GM12878 (cell line): ENCODE data around the gene PRKAA1. TPM values are rescaled to one million over a fixed set of nuclear protein-coding genes. Genes with fewer than 3 reads are reported as not detected.

Experiments
- ATAC-seq: fragments of 200-7000 bp; cut with Tn5 transposase; 3 replicates; pipeline ENCODE4 v1.9.1; 2020; ENCODE audit warnings: mild to moderate bottlenecking, moderate library complexity
- BruUV-seq: library from RNA; stranded (reverse); fragments of 400-500 nt; replicated peaks from 2 replicates; lab custom pipeline; 2021; lab: Mats Ljungman, UMichigan
- CTCF ChIA-PET: fragments of 300-600 bp; sonication (Branson Sonifier 250); formaldehyde crosslinking; extraction: SDS; loops from one replicate; lab custom pipeline; 2021; ENCODE audit warnings: inconsistent platforms; lab: Yijun Ruan, JAX
- POLR2A ChIA-PET: fragments of 350-600 bp; formaldehyde crosslinking; extraction: SDS; loops from one replicate; lab custom pipeline; 2021; ENCODE audit warnings: inconsistent platforms; lab: Charles Lee
- RAD21 ChIA-PET: fragments of 300-600 bp; sonication (Branson Sonifier 250); formaldehyde crosslinking; loops from one replicate; lab custom pipeline; 2023; ENCODE audit warnings: antibody characterized with exemption; ENCODE audit not compliant: unreplicated experiment; lab: Charles Lee
- SMC1A ChIA-PET: fragments of 300-600 bp; sonication (Branson Sonifier 250); formaldehyde crosslinking; loops from one replicate; lab custom pipeline; 2023; ENCODE audit not compliant: unreplicated experiment, uncharacterized antibody; lab: Charles Lee
- DNase-seq: peaks from one replicate; pipeline ENCODE4 v3.0.0-alpha.2; 2011; ENCODE audit warnings: low read depth, low spot score
- FAIRE-seq: peaks from 3 replicates; lab custom pipeline; 2011; peaks lifted over from hg19 to GRCh38; lab: Jason Lieb, UNC
- H2AFZ ChIP-seq: 2 replicates; pipeline ENCODE4 v1.6.0; 2011; ENCODE audit warnings: low read depth, low read length, control low read depth; ENCODE audit not compliant: control insufficient read depth
- H3K27ac ChIP-seq: 2 replicates; pipeline ENCODE4 v1.5.1; 2011; ENCODE audit warnings: control low read depth; ENCODE audit not compliant: control insufficient read depth, insufficient read depth
- H3K27me3 ChIP-seq, 2 experiments: replicated peaks in 1 of 2; 2 replicates each; pipeline versions ENCODE4 v1.6.0 to v1.6.1; 2011; ENCODE audit warnings: low read length in 1 of 2; ENCODE audit not compliant: control insufficient read depth in 2 of 2, insufficient read depth in 2 of 2
- H3K36me3 ChIP-seq, 2 experiments: 2 replicates each; pipeline ENCODE4 v1.5.1; 2011; ENCODE audit warnings: low read length in 1 of 2; ENCODE audit not compliant: control insufficient read depth in 2 of 2, insufficient read depth in 2 of 2
- H3K4me1 ChIP-seq: 2 replicates; pipeline ENCODE4 v1.6.1; 2011; ENCODE audit warnings: mild to moderate bottlenecking, low read length, moderate library complexity, mixed read lengths; ENCODE audit not compliant: control insufficient read depth, insufficient read depth
- H3K4me2 ChIP-seq: 2 replicates; pipeline ENCODE4 v1.6.0; 2011; ENCODE audit warnings: control low read depth; ENCODE audit not compliant: control insufficient read depth, insufficient read depth
- H3K4me3 ChIP-seq: fragments of 200-600 bp; sonication (generic); 2 replicates; pipeline ENCODE4 v1.5.1; 2016
- H3K79me2 ChIP-seq: 2 replicates; pipeline ENCODE4 v1.6.0; 2011; ENCODE audit warnings: low read length; ENCODE audit not compliant: control insufficient read depth, insufficient read depth
- H3K9ac ChIP-seq: 2 replicates; pipeline ENCODE4 v1.8.0; 2011; ENCODE audit warnings: low read length, control low read depth, mixed read lengths; ENCODE audit not compliant: control insufficient read depth, insufficient read depth
- H3K9me3 ChIP-seq: replicated peaks from 3 replicates; pipeline ENCODE4 v1.5.1; 2011; ENCODE audit warnings: mild to moderate bottlenecking, low read length; ENCODE audit not compliant: control insufficient read depth, insufficient read depth
- H4K20me1 ChIP-seq: 2 replicates; pipeline ENCODE4 v1.6.0; 2011; ENCODE audit not compliant: control insufficient read depth, insufficient read depth
- BCL11A ChIP-seq: IDR thresholded peaks from 2 replicates; pipeline ENCODE4 v1.6.1; 2011; ENCODE audit warnings: low read depth, low read length
- CREB1 ChIP-seq: IDR thresholded peaks from 2 replicates; pipeline ENCODE4 v1.6.1; 2012; ENCODE audit warnings: low read depth, mild to moderate bottlenecking, inconsistent platforms
- ETV6 ChIP-seq, 2 experiments: fragments of 450-650 bp in 1 of 2; IDR thresholded peaks in 1 of 2; conservative IDR thresholded peaks in 1 of 2; 2 replicates each; pipeline ENCODE4 v1.6.1; 2014; ENCODE audit warnings: antibody characterized with exemption in 1 of 2, borderline replicate concordance in 1 of 2, low read depth in 1 of 2, mild to moderate bottlenecking in 1 of 2, moderate library complexity in 1 of 2
- GABPA ChIP-seq: IDR thresholded peaks from 2 replicates; pipeline ENCODE4 v1.6.1; 2014; ENCODE audit warnings: antibody characterized with exemption, low read depth, mild to moderate bottlenecking, inconsistent platforms
- HDAC2 ChIP-seq: fragments of 200-600 bp; sonication (generic); IDR thresholded peaks from 2 replicates; pipeline ENCODE4 v1.6.1; 2017
- LARP7 ChIP-seq: fragments of 450-650 bp; IDR thresholded peaks from 2 replicates; pipeline ENCODE4 v1.6.1; 2017; ENCODE audit warnings: mild to moderate bottlenecking
- PML ChIP-seq: IDR thresholded peaks from 2 replicates; pipeline ENCODE4 v1.6.1; 2012; ENCODE audit warnings: low read length, inconsistent platforms
- ZNF622 ChIP-seq: fragments of 450-650 bp; IDR thresholded peaks from 2 replicates; pipeline ENCODE4 v1.6.1; 2017; ENCODE audit warnings: mild to moderate bottlenecking, inconsistent platforms
- ZSCAN29 ChIP-seq: fragments of 450-650 bp; IDR thresholded peaks from 2 replicates; pipeline ENCODE4 v1.6.1; 2017; ENCODE audit warnings: mild to moderate bottlenecking, moderate library complexity
- ZZZ3 ChIP-seq: IDR thresholded peaks from 2 replicates; pipeline ENCODE4 v1.6.1; 2011; ENCODE audit warnings: low read depth; ENCODE audit not compliant: control insufficient read depth, insufficient read length
- in situ Hi-C: fragments of 300-500 bp; cut with MboI; formaldehyde crosslinking; loops from 9 replicates; pipeline ENCODE4 v1.14.3; 2018; ENCODE audit warnings: mixed read lengths
- intact Hi-C: fragments of 100-400 bp; cut with micrococcal nuclease; formaldehyde crosslinking; loops from one replicate; pipeline ENCODE4 v1.14.2; 2022; ENCODE audit not compliant: unreplicated experiment
- polyA plus RNA-seq, 11 experiments: library from polyadenylated mRNA; depleted of rRNA in 4 of 11; unstranded in 6 of 11; stranded (reverse) in 5 of 11; fragments of >200 nt; fragmentation: Nextera tagmentation in 4 of 11; fragmentation: Illumina TruSeq in 1 of 11; extraction: Ambion mirVana in 4 of 11; extraction: Trizol in 1 of 11; gene quantifications; 1 replicate in 1 of 11; 2 replicates in 10 of 11; pipeline versions ENCODE4 v1.2.1 to v1.2.3, GENCODE V29; 2011 to 2016; ENCODE audit warnings: inconsistent platforms in 2 of 11, missing spikeins in 2 of 11, low read depth in 1 of 11
- total RNA-seq, 4 experiments: library from RNA; depleted of rRNA in 3 of 4; stranded (reverse); fragments of >200 nt in 3 of 4; fragmentation: Illumina TruSeq in 1 of 4; extraction: Trizol in 1 of 4; gene quantifications; 2 replicates each; pipeline versions ENCODE4 v1.2.1 to v1.2.3, GENCODE V29; 2013 to 2021

The PRKAA1 gene
- total and polyA plus RNA-seq, 10 of the 15 experiments (the other 5 are each of a cell fraction or from before 2014, with no cell fraction given): 13.6 to 55.5 (median 29.6) TPM

DNA sequence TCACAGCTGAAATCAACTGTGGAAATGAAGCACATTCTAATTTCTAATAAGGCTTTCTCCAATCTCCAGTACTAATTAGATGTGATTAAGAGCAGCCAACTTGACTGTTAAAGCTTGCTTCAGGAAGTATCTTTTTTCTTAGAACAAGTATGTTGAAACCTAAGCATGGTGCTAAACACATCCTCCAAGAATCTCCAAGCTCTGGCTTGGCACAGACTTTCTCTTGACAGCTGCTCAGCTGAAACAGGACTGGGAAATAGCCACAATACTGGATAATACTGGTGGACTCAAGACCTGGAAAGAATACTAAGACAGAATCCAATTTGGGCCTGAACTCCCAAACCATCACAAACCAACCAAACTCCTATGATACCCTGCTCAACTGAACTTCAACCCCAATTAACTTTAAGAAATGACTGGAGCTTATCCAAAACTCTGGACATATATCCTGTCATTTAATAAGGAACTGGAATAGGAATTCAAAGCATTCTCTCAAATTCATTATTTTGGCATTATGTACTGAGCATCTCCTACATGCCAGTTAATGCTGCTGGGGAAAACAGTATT is 16.2 kb downstream of the PRKAA1 start:
- Histone ChIP-seq H3K9me3 (no peaks in the 10 kb centered on the region), H3K4me1 (no peaks in the 10 kb centered on the region), H3K36me3 (no peaks in the 10 kb centered on the region), H3K4me2 (no peak overlapping the region), H3K27me3 (no peaks in the 10 kb centered on the region), H4K20me1 (no peaks in the 10 kb centered on the region), H3K9ac (no peak overlapping the region), H3K79me2 (peaks cover 31% of the 10 kb centered on the region), H3K4me3 (no peak overlapping the region), H2AFZ (no peak overlapping the region), H3K27ac (no peak overlapping the region)
- no TSS peak for BruUV-seq
- TF ChIP-seq CREB1 (no peak), HDAC2 (no peak), ZZZ3 (no peak), PML (no peak), ZSCAN29 (no peak), ZNF622 (no peak), ETV6 (conservative IDR thresholded peaks at IDR 0.05 in 1 of 2, IDR thresholded peaks at IDR 0.05 in 1 of 2; ENCODE audit: borderline replicate concordance in 1 of 2, low read depth in 1 of 2) (no peak), GABPA (no peak), LARP7 (no peak), BCL11A (no peak)
- DNase-seq (no peak), FAIRE-seq (no peak), ATAC-seq (no peak)
- intact Hi-C loops (no loop called here), in situ Hi-C loops (no loop called here)
- SMC1A ChIA-PET: interaction anchor here (0.6 kb wide), 1 partner anchor 15 kb away, joined by 3 read pairs; no protein-coding TSS in a partner anchor
- CTCF ChIA-PET: interaction anchor here (0.5 to 1.4 kb wide), 4 partner anchors 10 to 71 kb away, joined by 3 read pairs; no protein-coding TSS in a partner anchor
- POLR2A ChIA-PET: interaction anchor here (0.9 to 1.0 kb wide), 3 partner anchors 9 to 25 kb away, joined by 3 read pairs; no protein-coding TSS in a partner anchor
- RAD21 ChIA-PET: no interaction called here
